ENCODE measurements around the gene C1QTNF6. TPM values are rescaled to one million over a fixed set of nuclear protein-coding genes. Genes with fewer than 3 reads are reported as not detected.

Gene C1QTNF6
- total and polyA plus RNA-seq, 2 donors (not counting 1 experiment from before 2014, with no cell fraction given), result 3.5 to 7.4 TPM

GRCh38 chr22:37155971-37156370 lies 32.1 kb downstream of the C1QTNF6 start:
- no peaks in the 10 kb centered on the region for H3K4me1 ChIP-seq (ENCODE audit: control insufficient read depth, extremely low read depth, insufficient read depth, low read length)
- H3K79me2 ChIP-seq (ENCODE audit: control insufficient read depth, insufficient read depth, low read length), result no peaks in the 10 kb centered on the region
- no peak overlapping the region for H3K4me2 ChIP-seq (ENCODE audit: extremely low read depth, insufficient read depth, low read length)
- no peak overlapping the region for H3K9ac ChIP-seq (ENCODE audit: insufficient read depth, low read length)
- H4K20me1 ChIP-seq (ENCODE audit: control insufficient read depth, extremely low read depth, insufficient read depth, low read length), result no peaks in the 10 kb centered on the region
- no peak overlapping the region for H2AFZ ChIP-seq (ENCODE audit: low read length)
- H3K27ac ChIP-seq (ENCODE audit: insufficient read depth, low read length), result no peak overlapping the region
- no peak for TF ChIP-seq CTCF (conservative IDR thresholded peaks at IDR 0.05 in 1 of 2, IDR thresholded peaks at IDR 0.05 in 1 of 2; ENCODE audit: low read depth in 1 of 2, low read length in 2 of 2)
- TF ChIP-seq EZH2 (IDR thresholded peaks at IDR 0.05; ENCODE audit: low read length, missing control alignments), result no peak
- no peaks in the 10 kb centered on the region for H3K9me3 ChIP-seq (ENCODE audit: control insufficient read depth, insufficient read depth, low read depth, low read length)
- no peak for DNase-seq (ENCODE audit: low read depth in 2 of 2)
- H3K36me3 ChIP-seq (ENCODE audit: control insufficient read depth, insufficient read depth, low read length), result no peaks in the 10 kb centered on the region
- H3K4me3 ChIP-seq (replicated peaks in 1 of 4; ENCODE audit: control extremely low read depth in 1 of 4, insufficient read depth in 1 of 4, low read depth in 3 of 4, low read length in 4 of 4), result no peak overlapping the region
- peaks cover 5% of the 10 kb centered on the region for H3K27me3 ChIP-seq (ENCODE audit: control insufficient read depth, insufficient read depth, low read length)

- H3K36me3 ChIP-seq (ENCODE audit: control insufficient read depth, insufficient read depth, low read length), result no peaks in the 10 kb centered on the region
- TF ChIP-seq CTCF (conservative IDR thresholded peaks at IDR 0.05 in 1 of 2, IDR thresholded peaks at IDR 0.05 in 1 of 2; ENCODE audit: low read depth in 1 of 2, low read length in 2 of 2), result no peak
- TF ChIP-seq EZH2 (IDR thresholded peaks at IDR 0.05; ENCODE audit: low read length, missing control alignments), result no peak
- H3K79me2 ChIP-seq (ENCODE audit: control insufficient read depth, insufficient read depth, low read length), result no peaks in the 10 kb centered on the region
- no peak overlapping the region for H3K9ac ChIP-seq (ENCODE audit: insufficient read depth, low read length)
- no peak overlapping the region for H2AFZ ChIP-seq (ENCODE audit: low read length)
- peaks cover 3% of the 10 kb centered on the region for H3K27me3 ChIP-seq (ENCODE audit: control insufficient read depth, insufficient read depth, low read length)
- no peak overlapping the region for H3K27ac ChIP-seq (ENCODE audit: insufficient read depth, low read length)
- no peaks in the 10 kb centered on the region for H3K4me1 ChIP-seq (ENCODE audit: control insufficient read depth, extremely low read depth, insufficient read depth, low read length)
- no peak overlapping the region for H3K4me2 ChIP-seq (ENCODE audit: extremely low read depth, insufficient read depth, low read length)
- DNase-seq (ENCODE audit: low read depth in 2 of 2), result no peak
- H4K20me1 ChIP-seq (ENCODE audit: control insufficient read depth, extremely low read depth, insufficient read depth, low read length), result no peaks in the 10 kb centered on the region
- H3K9me3 ChIP-seq (ENCODE audit: control insufficient read depth, insufficient read depth, low read depth, low read length), result no peaks in the 10 kb centered on the region
- no peak overlapping the region for H3K4me3 ChIP-seq (replicated peaks in 1 of 4; ENCODE audit: control extremely low read depth in 1 of 4, insufficient read depth in 1 of 4, low read depth in 3 of 4, low read length in 4 of 4)
Observed at GRCh38 chr22:37154925-37155712, 32.9 kb downstream of the C1QTNF6 start.

- Histone ChIP-seq H3K36me3 (ENCODE audit: control insufficient read depth, insufficient read depth, low read length) (no peaks in the 10 kb centered on the region), H3K27ac (ENCODE audit: insufficient read depth, low read length) (no peak overlapping the region), H3K9me3 (ENCODE audit: control insufficient read depth, insufficient read depth, low read depth, low read length) (no peaks in the 10 kb centered on the region), H3K4me2 (ENCODE audit: extremely low read depth, insufficient read depth, low read length) (no peak overlapping the region), H3K79me2 (ENCODE audit: control insufficient read depth, insufficient read depth, low read length) (no peaks in the 10 kb centered on the region), H3K4me3 (replicated peaks in 1 of 4; ENCODE audit: control extremely low read depth in 1 of 4, insufficient read depth in 1 of 4, low read depth in 3 of 4, low read length in 4 of 4) (no peak overlapping the region), H3K27me3 (ENCODE audit: control insufficient read depth, insufficient read depth, low read length) (peaks cover 2% of the 10 kb centered on the region), H3K4me1 (ENCODE audit: control insufficient read depth, extremely low read depth, insufficient read depth, low read length) (no peaks in the 10 kb centered on the region), H3K9ac (ENCODE audit: insufficient read depth, low read length) (no peak overlapping the region), H2AFZ (ENCODE audit: low read length) (no peak overlapping the region), H4K20me1 (ENCODE audit: control insufficient read depth, extremely low read depth, insufficient read depth, low read length) (no peaks in the 10 kb centered on the region)
- TF ChIP-seq EZH2 (IDR thresholded peaks at IDR 0.05; ENCODE audit: low read length, missing control alignments) (no peak), CTCF (conservative IDR thresholded peaks at IDR 0.05 in 1 of 2, IDR thresholded peaks at IDR 0.05 in 1 of 2; ENCODE audit: low read depth in 1 of 2, low read length in 2 of 2) (no peak)
- DNase-seq (ENCODE audit: low read depth in 2 of 2), result no peak
Observed at GRCh38 chr22:37153901-37154300, 34.1 kb downstream of the C1QTNF6 start.

Measured in fibroblast of lung (primary cell).